HAP-1 (cell line): ENCODE results near the gene PCDHGA8.
A peak's percentile ranks its signal among the peaks of the same experiment; 100 is the strongest.
"Not testable (repeated sequence)": the region's sequence is repeated elsewhere in the genome, so short reads cannot be mapped to it uniquely, and the experiment has no call there.

Experiments
- DNase-seq, 2 experiments: peaks; one replicate each; pipeline ENCODE4 v3.0.0-alpha.2; 2016 to 2020; ENCODE audit warnings: low spot score in 2 of 2
- H3K27me3 ChIP-seq: fragments of 250-450 bp; sonication (Bioruptor Pico); 2 replicates; pipeline ENCODE4 v1.5.1; 2020; ENCODE audit warnings: low read depth, mild to moderate bottlenecking, moderate library complexity
- H3K36me3 ChIP-seq: fragments of 250-450 bp; sonication (Bioruptor Pico); replicated peaks from 2 replicates; pipeline ENCODE4 v1.5.1; 2020; ENCODE audit warnings: mild to moderate bottlenecking
- H3K4me1 ChIP-seq: fragments of 250-450 bp; sonication (Bioruptor Pico); 2 replicates; pipeline ENCODE4 v1.5.1; 2020; ENCODE audit warnings: mild to moderate bottlenecking
- H3K4me3 ChIP-seq: fragments of 250-450 bp; sonication (Bioruptor Pico); 2 replicates; pipeline ENCODE4 v1.5.1; 2020; ENCODE audit warnings: mild to moderate bottlenecking, moderate library complexity
- H3K9me3 ChIP-seq: fragments of 250-450 bp; sonication (Bioruptor Pico); 2 replicates; pipeline ENCODE4 v1.5.1; 2020; ENCODE audit warnings: mild to moderate bottlenecking, moderate library complexity
- in situ Hi-C: fragments of 300-500 bp; cut with MboI; formaldehyde crosslinking; loops from 3 replicates; pipeline ENCODE4 v1.14.3; 2020; ENCODE audit warnings: low sequenced_read_pairs, inconsistent platforms, mixed read lengths

Gene PCDHGA8

GRCh38 chr5:141359790-141360426, 32.5 kb upstream of the PCDHGA8 start, which contains the start of gene PCDHGB2:
PCDHGB2 (plus strand) TSS chr5:141359994; CDS start chr5:141360136, 142 bp downstream.
- H3K4me3 ChIP-seq, result no peak within 1 kb of the TSS
- H3K27me3 ChIP-seq, result no peaks in the 10 kb centered on the region
- 0 out of 2 replicates have a peak, but pooled peaks cover 3% of the 10 kb centered on the region for H3K9me3 ChIP-seq
- H3K36me3 ChIP-seq, result no peaks in the 10 kb centered on the region
- in situ Hi-C loops, result loop anchor here (10.0 kb wide), 1 partner anchor 205 kb away; no protein-coding TSS in a partner anchor
- H3K4me1 ChIP-seq, result no peaks in the 10 kb centered on the region
- peak; percentile 27 to 29 for DNase-seq

- Histone ChIP-seq H3K4me3 (no peak overlapping the region), H3K9me3 (0 out of 2 replicates have a peak, but pooled peaks cover 3% of the 10 kb centered on the region)
These were observed 31.7 kb upstream of the PCDHGA8 start for GRCh38 chr5:141360685-141361084.

GRCh38 chr5:141362719-141363118, 29.7 kb upstream of the PCDHGA8 start:
- in situ Hi-C loops, result no loop called here
- H3K9me3 ChIP-seq, result 0 out of 2 replicates have a peak, but pooled peaks cover 3% of the 10 kb centered on the region

More at GRCh38 chr5:141360685-141361084, 31.7 kb upstream of the PCDHGA8 start:
- Histone ChIP-seq H3K4me1 (no peaks in the 10 kb centered on the region), H3K36me3 (no peaks in the 10 kb centered on the region), H3K27me3 (no peaks in the 10 kb centered on the region)
- in situ Hi-C loops, result no loop called here
- no peak for DNase-seq

GRCh38 chr5:141363952-141364660, 28.3 kb upstream of the PCDHGA8 start, which contains the start of gene PCDHGA5:
PCDHGA5 (plus strand) TSS chr5:141364162; CDS start chr5:141364331, 169 bp downstream.
- Histone ChIP-seq H3K9me3 (0 out of 2 replicates have a peak, but pooled peaks cover 3% of the 10 kb centered on the region), H3K4me3 (no peak within 1 kb of the TSS), H3K27me3 (no peaks in the 10 kb centered on the region), H3K4me1 (no peaks in the 10 kb centered on the region), H3K36me3 (no peaks in the 10 kb centered on the region)
- in situ Hi-C loops, result no loop called here
- no peak for DNase-seq

More at GRCh38 chr5:141362719-141363118, 29.7 kb upstream of the PCDHGA8 start:
- Histone ChIP-seq H3K36me3 (no peaks in the 10 kb centered on the region), H3K4me3 (no peak overlapping the region), H3K27me3 (no peaks in the 10 kb centered on the region), H3K4me1 (no peaks in the 10 kb centered on the region)
- no peak for DNase-seq

GRCh38 chr5:141366016-141366896, 26.2 kb upstream of the PCDHGA8 start:
- H3K27me3 ChIP-seq, result no peaks in the 10 kb centered on the region; the same call in 1 of the 2 replicates
- in situ Hi-C loops, result no loop called here
- H3K9me3 ChIP-seq, result 0 out of 2 replicates have a peak, but pooled peaks cover 3% of the 10 kb centered on the region
- H3K4me3 ChIP-seq, result no peak overlapping the region
- no peaks in the 10 kb centered on the region for H3K36me3 ChIP-seq
- no peaks in the 10 kb centered on the region for H3K4me1 ChIP-seq
- DNase-seq, result no peak

GRCh38 chr5:141369994-141370848, 22.2 kb upstream of the PCDHGA8 start, which contains the start of gene PCDHGB3:
PCDHGB3 (plus strand) TSS chr5:141370242; CDS start chr5:141370395, 153 bp downstream.
- Histone ChIP-seq H3K27me3 (no peaks in the 10 kb centered on the region; the same call in 1 of the 2 replicates), H3K9me3 (no peaks in the 10 kb centered on the region), H3K4me1 (no peaks in the 10 kb centered on the region), H3K4me3 (no peak within 1 kb of the TSS), H3K36me3 (no peaks in the 10 kb centered on the region)
- DNase-seq, result no peak
- in situ Hi-C loops, result no loop called here

- Histone ChIP-seq H3K4me1 (no peaks in the 10 kb centered on the region), H3K9me3 (no peaks in the 10 kb centered on the region), H3K4me3 (no peak overlapping the region), H3K36me3 (no peaks in the 10 kb centered on the region), H3K27me3 (no peaks in the 10 kb centered on the region; the same call in 1 of the 2 replicates)
- in situ Hi-C loops, result no loop called here
- DNase-seq, result no peak
These were observed 20.6 kb upstream of the PCDHGA8 start for GRCh38 chr5:141371572-141372475.

GRCh38 chr5:141373673-141374317, 18.6 kb upstream of the PCDHGA8 start, which contains the start of gene PCDHGA6:
PCDHGA6 (plus strand) TSS chr5:141373891; CDS start chr5:141374084, 193 bp downstream.
- in situ Hi-C loops, result no loop called here
- Histone ChIP-seq H3K27me3 (no peaks in the 10 kb centered on the region; the same call in 1 of the 2 replicates), H3K36me3 (no peaks in the 10 kb centered on the region), H3K9me3 (no peaks in the 10 kb centered on the region), H3K4me1 (no peaks in the 10 kb centered on the region), H3K4me3 (no peak within 1 kb of the TSS)
- DNase-seq, result no peak

- in situ Hi-C loops, result no loop called here
- no peak for DNase-seq
- no peaks in the 10 kb centered on the region for H3K9me3 ChIP-seq
These were observed 17.8 kb upstream of the PCDHGA8 start for GRCh38 chr5:141374627-141375026.

GRCh38 chr5:141375444-141376155, 16.8 kb upstream of the PCDHGA8 start:
- DNase-seq, result peak in 1 of 2 experiments; percentile 24
- H3K36me3 ChIP-seq, H3K4me3 ChIP-seq, H3K9me3 ChIP-seq, H3K4me1 ChIP-seq, H3K27me3 ChIP-seq, in situ Hi-C loops: not testable (repeated sequence)

More at GRCh38 chr5:141374627-141375026, 17.8 kb upstream of the PCDHGA8 start:
- Histone ChIP-seq H3K4me1 (no peaks in the 10 kb centered on the region), H3K4me3 (no peak overlapping the region), H3K27me3 (no peaks in the 10 kb centered on the region; the same call in 1 of the 2 replicates), H3K36me3 (no peaks in the 10 kb centered on the region)
